GM18499 (cell line): ENCODE results near the gene LTF.
"Not testable (repeated sequence)": the region's sequence is repeated elsewhere in the genome, so short reads cannot be mapped to it uniquely, and the experiment has no call there.

Experiments
- ATAC-seq: cut with Tn5 transposase; IDR thresholded peaks from one replicate; pipeline ENCODE4 v1.9.1; 2021; ENCODE audit warnings: moderate number of reproducible peaks; ENCODE audit not compliant: insufficient read depth, unreplicated experiment

Gene LTF

GRCh38 chr3:46447228-46447985, 17.3 kb downstream of the LTF start:
- ATAC-seq = no peak

- no peak for ATAC-seq
Measured at GRCh38 chr3:46442576-46443530, 21.9 kb downstream of the LTF start.

- ATAC-seq = no peak
Measured at GRCh38 chr3:46440531-46441294, 24.0 kb downstream of the LTF start.

GRCh38 chr3:46438831-46439230, 25.9 kb downstream of the LTF start:
- ATAC-seq = no peak

- ATAC-seq = no peak
Measured at GRCh38 chr3:46435081-46435726, 29.5 kb downstream of the LTF start.

GRCh38 chr3:46433841-46434240, 30.9 kb downstream of the LTF start:
- no peak for ATAC-seq

GRCh38 chr3:46433118-46433517, 31.6 kb downstream of the LTF start:
- not testable (repeated sequence) for ATAC-seq

- ATAC-seq = not testable (repeated sequence)
Measured at GRCh38 chr3:46431905-46432304, 32.8 kb downstream of the LTF start.

GRCh38 chr3:46430879-46431278, 33.8 kb downstream of the LTF start:
- ATAC-seq = not testable (repeated sequence)

GRCh38 chr3:46429671-46430070, 35.0 kb downstream of the LTF start:
- no peak for ATAC-seq

- ATAC-seq = no peak
Measured at GRCh38 chr3:46429250-46429649, 35.5 kb downstream of the LTF start.

- ATAC-seq = no peak
Measured at GRCh38 chr3:46427916-46428833, 36.5 kb downstream of the LTF start.

GRCh38 chr3:46427404-46427803, 37.3 kb downstream of the LTF start:
- not testable (repeated sequence) for ATAC-seq

- not testable (repeated sequence) for ATAC-seq
Measured at GRCh38 chr3:46426476-46426875, 38.2 kb downstream of the LTF start.

GRCh38 chr3:46423588-46423987, 41.1 kb downstream of the LTF start:
- no peak for ATAC-seq

GRCh38 chr3:46422617-46423016, 42.1 kb downstream of the LTF start:
- no peak for ATAC-seq

GRCh38 chr3:46420931-46421330, 43.8 kb downstream of the LTF start:
- ATAC-seq = no peak

- ATAC-seq = no peak
Measured at GRCh38 chr3:46419816-46420215, 44.9 kb downstream of the LTF start.
